ENCODE measurements around the gene EXPH5.

Gene EXPH5

DNA sequence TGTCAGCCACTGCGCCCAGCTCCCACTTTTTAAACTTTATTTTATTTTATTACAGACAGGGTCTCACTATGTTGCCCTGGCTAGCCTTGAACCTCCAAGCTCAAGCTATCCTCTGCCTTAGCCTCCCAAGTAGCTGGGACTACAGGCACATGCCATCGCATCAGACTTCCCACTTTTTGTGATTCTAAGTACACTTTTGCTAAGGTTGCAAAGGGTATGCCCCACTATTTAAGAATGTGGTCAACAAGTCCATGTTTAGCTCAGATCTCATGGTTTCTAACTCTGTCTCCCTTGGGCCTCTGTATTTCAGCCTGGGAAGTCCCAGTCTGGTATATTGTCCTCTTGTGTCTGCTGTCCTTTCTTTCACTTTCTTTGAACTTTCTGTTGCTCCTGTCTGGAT lies 35.3 kb downstream of the EXPH5 start:
- DNase-seq, result no peak

DNA sequence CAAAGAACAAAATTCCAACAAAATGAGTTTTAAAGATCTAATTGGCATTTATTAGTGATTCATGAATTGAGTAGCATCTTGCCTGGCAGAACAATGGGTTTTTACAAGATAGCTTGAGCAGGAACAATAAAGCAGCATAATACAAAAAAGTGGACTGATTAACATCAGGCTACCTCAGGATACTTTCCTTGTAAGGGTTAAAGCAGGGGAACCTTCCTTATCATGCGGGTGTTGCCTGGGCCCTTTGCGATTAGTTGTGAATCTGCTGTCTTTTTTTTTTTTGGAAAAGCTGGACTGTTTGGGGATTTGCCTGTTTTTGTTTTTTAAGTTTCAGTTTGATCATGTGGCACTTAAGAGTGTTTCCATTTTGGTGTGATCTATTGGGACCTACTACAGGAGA lies 37.5 kb downstream of the EXPH5 start:
- DNase-seq, result no peak

DNA sequence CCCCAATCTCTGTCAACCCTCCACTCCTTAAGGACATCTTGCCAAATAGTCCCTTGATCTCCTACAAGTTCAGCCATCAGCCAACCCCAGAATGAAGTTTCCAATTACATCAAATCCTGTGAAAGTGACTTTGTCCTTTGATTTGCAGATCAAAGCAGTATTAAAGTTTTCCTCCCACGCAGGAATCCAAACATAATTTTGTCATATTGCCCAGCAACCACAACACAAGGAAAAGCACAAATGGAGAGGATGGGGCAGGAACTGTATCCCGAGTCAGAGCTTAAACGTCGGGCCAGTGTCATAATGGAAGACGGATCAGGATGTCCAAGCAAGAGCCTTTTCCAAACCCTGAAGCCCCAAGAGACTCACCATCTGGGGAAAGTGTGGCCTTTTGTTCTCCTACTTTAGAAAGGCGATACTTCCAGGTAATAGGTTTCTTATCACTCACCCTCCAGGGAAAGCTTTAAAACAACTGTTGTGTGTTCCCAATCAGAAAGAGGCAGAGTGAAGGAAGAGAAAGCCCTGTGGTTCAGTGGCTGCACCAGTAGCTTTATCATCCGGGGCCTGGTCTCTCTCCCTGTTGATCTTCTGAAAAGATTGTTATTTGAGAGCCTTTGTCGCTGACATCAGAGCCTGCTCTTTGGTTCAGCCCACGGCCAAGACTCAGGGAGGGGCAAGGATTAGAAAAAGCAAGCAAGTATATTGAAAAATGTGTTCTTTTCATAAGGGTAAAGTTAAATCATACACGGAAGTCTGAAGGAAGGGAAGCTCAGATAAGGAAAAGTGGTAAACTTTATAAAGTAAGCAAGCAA lies 41.7 kb downstream of the EXPH5 start:
- DNase-seq, result no peak

DNA sequence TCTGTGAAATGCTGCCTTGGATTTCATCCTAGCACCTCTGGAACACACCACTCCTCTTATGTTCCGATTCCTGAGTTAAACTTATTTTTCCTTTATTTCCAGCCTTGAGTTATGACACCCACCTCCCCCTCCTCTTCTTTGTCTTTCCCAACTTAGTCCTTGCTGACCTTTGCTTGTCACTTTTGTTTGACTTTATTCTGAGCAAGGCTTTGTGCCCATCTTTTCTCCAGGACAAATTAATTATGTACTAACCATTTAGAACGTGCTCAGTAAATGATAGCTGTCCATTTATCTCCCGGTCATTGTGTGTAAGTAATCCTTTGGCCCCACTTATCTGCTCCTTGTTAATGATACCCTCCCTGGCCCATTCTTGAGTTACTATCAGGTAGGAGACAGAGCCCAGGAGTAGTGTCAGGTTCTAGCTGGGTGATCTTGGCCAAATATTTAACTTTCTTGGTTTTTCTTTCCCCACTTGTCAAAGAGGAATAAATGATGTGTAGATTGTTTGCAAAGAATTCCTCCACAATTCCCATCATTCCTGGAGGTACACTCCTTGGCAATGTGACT lies 44.2 kb downstream of the EXPH5 start:
- DNase-seq, result no peak

DNA sequence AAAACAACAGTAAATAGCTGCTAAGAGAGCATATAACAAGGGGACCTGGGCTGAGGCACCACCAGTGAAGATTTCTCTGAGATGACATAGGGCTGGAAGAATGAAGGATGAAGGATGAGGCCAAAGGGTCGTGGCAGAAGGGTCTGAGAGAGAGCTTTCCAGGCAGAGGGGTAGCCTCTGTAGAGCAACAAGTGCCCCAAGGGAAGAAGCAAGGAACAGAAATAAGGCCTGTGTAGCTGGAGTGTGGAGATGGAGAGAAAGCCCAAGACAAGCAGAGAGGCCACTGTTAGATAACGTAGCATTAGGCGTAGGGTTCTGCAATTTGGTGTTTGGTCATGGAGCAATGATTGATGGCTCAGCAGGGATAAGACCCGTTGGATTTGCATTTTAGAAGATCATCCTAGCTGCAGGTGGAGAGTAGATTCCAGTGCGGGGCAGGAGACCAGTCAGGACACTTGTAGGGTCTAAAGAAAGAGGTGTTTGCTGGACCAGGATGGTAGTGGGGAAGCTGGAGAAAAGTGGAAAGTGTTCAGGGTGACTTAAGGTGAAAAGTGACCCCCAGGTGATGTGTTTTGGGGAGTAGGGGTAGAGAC lies 47.6 kb downstream of the EXPH5 start:
- no peak for DNase-seq

DNA sequence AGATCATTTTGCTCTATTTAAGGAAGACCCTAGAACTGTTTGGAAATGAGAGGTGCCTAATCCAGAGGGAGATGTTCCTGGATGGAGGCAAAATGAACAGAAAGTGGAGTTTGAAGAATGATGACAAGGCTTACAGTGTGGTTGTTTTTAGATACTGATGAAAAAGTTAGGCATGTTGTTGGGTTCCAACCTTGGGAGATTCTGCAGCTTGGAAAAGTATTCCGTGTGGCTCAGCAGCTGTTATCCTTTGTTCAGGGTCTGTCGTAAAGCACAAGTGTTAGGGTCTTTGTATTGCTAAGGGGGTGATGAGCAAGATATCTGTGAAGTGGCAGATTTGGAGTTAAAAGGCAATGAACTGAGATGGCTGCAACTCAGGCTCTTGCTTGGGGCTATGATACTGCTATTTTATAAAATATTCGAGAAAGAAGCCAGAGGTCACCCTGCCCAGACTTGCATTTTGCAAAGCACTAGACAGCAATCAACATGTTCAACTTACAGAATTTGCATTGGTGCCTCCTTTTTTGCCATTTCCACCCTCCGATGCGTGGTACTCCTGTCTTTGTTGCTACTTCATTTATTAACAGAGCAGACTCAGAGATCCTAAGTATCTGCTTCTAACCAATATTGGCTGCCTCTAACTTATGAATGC lies 50.1 kb downstream of the EXPH5 start:
- no peak for DNase-seq

DNA sequence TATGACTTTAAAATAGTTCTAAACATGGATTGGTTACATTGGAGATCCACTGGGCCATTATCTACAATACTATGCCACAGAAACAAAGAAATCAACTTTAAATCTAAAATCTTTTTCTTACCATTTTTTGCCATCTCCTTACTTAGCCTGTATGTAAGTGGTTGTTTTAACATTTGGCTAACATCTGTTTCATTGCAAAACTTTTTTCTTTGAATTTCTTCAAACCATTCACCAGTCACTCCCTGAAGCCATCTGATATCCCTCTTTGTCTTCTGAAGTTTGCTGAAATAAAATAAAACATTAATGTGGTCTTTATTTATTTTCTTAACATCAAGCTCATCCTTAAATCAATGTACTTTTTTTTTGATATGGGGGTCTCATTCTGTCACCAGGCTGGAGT lies 52.0 kb downstream of the EXPH5 start:
- no peak for DNase-seq

DNA sequence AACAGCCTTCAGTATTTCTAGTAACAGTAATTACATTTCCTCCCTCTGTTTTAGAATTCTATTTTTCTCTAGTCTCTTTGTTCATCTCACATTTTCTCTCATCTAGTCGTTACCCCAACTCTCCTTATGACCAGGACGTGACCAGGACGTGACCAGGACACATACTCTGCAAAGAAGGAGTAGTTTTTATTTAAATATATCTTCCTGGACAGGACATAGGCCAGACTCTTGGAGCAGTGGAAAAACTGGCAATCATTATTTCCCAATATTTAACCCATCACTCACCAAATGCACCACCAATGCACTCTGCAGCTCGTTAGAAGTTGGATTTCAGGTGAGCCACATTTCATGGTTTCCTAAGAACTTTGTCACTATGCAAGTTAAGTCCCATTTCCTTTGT lies 55.1 kb downstream of the EXPH5 start:
- DNase-seq, result no peak

DNA sequence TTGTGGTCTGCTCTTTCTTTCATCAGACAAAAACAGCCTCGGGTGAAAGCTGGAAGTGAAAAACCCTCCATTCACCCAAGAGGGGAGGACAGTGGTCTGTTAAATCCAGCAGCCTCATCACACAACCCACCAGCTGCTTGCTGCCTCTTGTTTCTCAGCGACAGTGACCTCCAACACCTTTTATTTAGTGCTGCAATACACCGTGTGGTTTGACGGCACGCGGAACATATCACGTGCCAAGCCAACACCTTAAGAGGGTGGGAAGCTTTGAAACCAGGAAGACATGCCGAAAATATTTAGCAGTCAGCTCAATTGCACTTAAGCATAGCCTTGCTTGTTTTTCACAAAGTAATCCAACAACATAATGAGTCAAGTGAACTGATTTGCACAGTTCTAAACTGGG lies 55.5 kb downstream of the EXPH5 start:
- DNase-seq, result peak; percentile 12 to 20

DNA sequence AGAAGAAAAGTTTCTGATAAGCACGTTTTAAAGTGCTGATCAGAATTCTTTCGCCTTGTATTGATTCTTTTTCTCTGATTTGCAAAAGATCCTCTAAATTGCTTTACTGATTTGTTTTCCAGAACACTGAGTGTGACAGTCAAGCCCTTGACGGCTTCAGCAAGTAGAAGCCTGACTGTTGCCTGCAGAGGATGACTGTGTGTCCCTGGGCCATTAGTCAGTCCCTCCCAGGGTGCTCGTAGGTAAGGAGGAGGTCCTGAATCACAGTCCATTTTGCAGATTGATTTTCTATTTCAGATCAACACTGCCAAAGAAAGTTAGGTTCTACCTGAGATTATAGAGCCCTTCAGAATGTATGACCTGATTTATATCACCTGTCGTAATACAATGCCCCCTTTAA lies 56.8 kb downstream of the EXPH5 start:
- no peak for DNase-seq

DNA sequence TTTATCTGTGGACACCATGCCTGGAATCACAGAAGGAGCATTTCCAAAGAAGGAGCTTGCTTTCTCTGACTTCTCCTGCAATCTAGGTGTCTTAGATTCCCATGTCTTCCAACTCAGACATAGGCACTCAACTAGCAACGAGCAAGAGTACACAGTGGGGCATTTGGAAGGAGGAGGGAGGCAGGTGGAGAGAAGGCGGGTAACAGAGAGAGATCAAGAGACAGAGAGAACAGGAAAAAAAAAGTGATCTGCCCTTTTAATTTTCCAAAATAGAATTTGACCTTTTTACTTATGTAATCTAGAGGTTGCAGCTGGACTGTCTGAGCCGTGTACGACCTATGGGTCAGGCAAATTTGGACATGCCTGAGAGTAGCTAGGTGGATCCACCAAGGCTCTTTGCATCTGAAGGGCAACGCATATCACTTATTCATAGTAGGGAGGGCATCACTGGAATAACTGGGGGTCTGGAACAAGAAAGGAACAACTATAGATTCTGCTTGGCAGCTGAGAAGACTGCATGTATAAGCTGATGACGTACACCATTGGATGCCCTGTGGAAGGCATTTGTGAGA lies 58.1 kb downstream of the EXPH5 start:
- DNase-seq, result no peak

DNA sequence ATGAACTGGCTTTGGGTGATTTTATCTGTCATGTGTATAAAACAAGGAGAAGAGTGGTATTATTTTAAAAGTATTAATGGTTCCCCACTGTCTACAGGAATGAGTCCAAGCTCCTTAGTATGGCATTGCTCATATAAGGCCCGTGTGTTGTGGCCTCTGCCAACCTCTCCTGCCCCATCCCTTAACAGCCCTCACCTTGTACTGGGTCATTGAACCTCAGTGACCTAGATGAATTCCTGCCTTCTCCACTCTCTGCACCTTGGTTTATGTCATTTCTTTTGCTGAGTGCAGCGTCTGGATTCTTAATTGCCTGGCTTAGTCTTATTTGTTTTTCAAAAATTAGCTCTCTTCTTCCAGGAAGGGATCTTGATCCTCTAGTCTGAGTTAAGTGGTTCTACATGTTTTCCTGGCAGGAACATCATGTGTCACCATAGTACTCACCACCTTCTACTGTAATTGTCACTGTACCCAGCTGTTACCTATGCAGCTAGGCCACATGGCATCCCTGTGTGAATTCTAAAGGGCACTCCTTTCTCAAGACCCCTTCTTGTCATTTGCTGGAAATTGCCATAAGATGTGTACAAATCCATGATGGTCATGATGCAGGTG lies 59.2 kb downstream of the EXPH5 start:
- DNase-seq, result no peak

DNA sequence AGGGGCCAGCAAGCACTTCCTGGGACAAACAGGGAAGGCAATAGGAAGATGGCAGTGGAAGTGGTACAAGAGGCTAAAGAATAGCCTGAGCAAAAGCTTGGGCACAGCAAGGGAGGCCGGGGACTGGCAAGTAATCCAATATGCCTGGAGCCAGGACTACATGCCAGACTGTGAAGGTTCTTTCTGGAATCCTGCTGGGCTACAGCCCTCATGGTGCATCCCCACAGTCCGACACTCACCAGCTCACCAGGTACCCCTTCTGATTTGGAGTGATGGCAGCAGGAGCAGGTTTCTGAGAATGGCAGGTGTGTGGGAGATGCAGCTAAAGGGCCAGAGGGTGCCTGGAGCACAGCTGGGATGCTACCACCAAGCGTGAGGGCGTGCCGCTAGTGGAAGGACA lies 63.1 kb downstream of the EXPH5 start:
- no peak for DNase-seq

DNA sequence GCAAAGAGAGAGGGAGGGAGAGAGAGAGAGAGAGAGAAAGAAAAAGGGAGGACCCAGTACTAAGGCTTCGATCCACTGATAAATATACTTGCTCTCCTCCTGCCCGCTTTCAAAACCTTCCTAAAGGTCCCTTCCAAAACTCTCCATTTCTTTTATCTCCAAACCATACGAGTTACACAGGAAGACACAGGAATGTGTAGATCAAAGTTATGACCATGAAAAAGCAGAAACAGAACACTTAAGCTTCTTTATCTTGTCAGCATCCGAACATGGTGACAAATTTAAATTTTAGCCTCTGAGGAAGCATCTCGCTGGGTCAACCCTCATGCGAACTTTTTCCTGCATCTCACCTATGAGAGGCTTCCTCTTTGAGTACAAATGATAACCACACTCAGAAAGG lies 66.2 kb downstream of the EXPH5 start:
- no peak for DNase-seq

DNA sequence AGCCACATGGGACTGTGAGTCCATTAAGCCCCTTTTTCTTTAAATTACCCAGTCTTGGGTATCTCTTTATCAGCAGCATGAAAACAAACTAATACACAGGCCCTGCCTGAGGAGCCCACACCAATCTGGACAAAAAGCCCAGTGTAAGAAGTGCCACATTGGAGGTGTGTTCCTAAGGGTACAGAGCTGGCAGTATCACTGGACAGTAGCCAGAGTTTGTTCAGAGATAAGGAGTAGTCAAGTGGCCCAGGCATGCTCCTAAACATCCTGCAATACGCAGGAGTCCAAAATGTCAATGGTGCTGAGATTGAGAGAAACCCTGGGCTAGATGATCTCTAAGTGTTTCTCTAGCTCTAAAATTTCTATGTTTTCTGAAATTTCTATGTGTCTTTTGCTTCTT lies 68.4 kb downstream of the EXPH5 start:
- no peak for DNase-seq

DNA sequence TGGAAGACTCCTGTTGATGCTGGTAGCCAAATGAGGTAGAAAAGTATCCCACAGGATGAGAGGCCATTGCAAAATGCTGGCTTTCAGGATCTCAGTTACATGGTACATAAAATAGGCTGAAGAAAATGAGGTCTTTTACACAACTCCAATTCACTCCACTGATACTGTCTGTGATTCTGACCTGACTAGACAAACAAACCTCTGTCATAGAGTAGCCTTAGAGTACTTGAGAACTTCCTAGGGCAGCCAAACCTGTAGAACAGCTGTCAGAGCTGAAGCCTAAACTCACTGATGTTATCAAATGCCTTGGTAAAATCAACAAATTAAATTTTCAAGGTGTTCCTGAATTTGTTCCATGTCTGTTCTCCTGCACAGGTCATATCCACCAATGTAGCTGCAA lies 69.1 kb downstream of the EXPH5 start:
- DNase-seq, result no peak

DNA sequence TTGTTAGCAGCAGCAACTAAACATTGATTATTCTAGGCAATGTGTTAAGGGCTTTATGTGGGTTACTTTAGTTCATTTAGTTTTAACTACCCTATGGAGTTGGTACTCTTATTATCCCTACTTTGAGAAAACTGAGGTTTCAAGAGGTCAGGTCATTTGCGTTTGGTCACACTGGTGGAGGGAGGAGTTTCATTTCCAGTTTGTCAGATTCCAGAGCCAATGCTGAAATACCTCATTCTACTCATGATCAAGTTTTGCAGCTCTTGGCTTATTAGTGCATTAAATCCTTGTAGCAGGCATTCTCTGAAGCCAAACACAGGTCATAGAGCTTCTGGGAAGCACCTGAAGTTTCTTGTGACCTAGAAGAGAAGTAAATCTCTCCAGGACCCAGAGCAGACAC lies 71.2 kb downstream of the EXPH5 start:
- no peak for DNase-seq

DNA sequence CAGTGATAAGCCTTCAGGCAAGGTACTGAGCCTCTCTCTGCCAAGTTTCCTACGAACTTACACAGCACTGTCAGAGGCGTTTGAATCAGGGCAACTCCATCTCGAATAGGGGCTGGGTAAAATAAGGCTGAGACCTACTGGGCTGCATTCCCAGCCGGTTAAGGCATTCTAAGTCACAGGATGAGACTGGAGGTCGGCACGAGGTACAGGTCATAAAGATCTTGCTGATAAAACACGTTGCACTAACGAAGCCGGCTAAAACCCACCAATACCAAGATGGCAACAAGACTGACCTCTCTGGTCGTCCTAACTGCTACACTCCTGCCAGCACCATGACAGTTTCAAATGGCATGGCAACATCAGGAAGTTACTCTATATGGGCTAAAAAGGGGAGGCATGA lies 75.0 kb downstream of the EXPH5 start:
- no peak for DNase-seq

DNA sequence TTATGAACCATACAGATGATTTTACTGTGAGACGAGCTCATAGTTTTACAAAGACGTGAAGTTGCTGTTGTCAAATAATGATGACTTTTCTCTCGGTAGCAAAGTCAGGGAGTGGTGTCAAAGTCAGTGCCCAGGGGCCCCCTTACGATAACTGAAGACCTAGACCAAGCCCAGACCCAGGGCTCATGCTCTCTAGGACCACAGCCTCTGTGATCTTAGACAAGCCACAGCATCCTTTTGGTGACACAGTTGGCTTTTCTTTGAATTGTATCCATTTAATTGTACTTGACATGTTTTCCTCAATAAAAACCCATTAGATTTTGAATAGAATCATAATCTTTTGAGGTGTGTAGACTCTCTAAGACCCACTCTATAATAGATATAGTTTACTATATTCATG lies 77.4 kb downstream of the EXPH5 start:
- no peak for DNase-seq

DNA sequence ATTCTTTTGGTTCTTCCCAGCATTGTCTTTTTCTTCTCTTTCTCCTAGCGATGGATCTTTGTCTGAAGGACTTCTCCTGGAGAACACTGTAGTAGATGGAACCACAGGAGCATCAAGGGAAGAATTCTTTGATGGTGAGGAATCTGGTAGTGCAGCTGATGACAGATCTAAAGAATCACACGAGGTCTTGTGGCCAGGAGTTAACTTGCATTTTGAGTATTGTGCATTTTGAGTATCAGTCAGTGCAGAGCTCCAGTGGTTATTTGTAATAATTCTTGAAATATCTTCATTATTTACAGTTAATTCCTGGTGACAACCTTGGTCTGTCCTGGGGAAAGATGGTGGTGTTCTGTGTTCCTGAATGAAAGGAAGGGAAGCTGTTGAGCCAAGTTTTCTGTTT lies 80.9 kb downstream of the EXPH5 start:
- DNase-seq, result no peak

DNA sequence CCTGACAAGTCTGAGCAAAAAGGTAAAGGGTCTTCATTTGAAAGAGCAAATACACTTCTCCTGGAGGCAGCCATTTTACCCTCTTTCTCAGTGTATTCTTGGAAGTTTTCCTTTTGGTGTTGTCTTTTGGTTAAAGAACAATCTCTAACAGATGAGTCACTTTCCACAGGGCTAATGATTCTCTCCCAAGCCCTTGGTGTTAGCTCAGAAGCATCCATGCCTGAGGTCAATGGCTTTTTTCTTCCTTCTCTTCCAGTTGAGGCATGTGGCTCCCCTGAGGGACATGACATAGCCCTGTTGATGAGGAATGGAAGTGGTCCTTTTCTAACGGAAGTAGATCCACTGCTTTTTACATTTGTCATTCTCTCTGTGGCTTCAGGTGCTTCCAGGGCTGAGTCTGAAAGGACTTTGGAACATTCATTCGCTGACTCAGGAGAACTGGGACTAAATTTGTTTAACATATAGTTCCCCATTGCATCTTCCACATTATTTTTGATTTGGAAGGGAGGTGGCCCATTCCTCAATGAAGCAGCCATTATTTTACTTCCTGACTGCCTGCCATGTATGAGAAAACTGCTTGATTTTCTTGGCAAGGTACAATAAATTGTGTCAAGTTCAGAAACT lies 81.6 kb downstream of the EXPH5 start:
- DNase-seq, result no peak

DNA sequence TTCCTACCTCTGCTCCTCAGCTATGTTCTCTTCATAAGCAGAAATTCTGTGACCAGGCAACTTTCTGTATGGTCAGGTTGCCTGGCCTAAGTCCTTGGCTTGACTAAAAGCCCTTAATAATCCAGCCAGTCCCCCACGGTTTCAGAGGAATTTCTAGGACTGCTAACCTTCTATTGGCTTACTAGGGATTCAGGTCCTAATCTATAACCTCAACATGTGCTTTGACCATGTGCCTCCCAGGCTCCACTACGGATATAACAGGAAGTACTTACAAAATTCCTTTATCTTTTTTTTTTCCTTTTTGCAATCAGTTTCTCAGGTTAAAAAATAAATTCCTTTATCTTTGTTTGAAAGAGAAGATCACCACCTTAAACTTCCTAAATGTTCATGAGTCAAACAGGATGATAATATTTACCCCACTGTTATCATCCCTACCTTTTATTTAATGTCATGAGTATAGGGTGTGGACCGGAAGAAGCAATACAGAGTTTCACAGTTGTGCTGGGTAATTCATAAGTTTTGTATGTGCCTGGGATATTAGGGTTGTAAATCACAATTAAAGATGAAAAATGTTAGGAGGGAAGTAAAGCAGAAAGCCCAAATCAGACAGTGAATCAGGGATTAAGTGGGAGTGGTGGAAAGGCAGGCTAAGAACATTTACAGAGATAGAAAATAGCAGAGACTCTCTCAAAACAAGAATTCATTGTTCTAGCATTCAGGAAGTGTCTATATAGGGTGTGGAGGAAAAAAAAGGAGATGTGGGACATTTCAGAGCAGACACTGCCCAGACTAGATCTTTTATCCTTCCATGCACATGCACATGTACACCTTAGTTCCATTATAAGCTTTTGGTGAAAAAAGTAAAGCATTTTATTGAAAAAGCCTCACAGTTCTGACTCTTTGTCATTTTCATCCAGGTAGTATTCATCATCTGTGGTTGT lies 84.6 kb downstream of the EXPH5 start:
- DNase-seq, result no peak
